ENCODE data around the gene ARHGEF5.
"Not testable (repeated sequence)": the region's sequence is repeated elsewhere in the genome, so short reads cannot be mapped to it uniquely, and the experiment has no call there.

The ARHGEF5 gene

DNA sequence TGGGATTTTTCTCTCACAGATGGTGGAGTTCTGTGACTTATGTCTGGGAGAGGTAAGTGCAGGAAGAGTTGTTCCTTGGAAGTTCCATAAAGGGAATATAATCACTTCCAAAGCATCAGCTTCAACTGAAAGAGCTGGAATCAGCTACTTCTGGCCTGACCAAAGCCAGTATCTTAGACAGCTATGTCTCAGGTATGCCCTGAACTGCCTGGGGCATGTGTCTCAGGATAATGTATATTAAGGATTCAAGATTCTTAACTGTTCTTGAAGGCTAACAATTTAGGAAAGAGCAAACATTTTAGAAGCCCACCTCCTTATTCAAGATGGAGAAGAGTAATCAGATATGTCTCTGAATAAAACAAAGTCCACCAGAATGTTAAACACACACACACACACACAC lies 60.7 kb downstream of the ARHGEF5 start:
- no peak overlapping the region for H3K4me3 ChIP-seq (ENCODE audit: low read depth, low read length)
- no peak for TF ChIP-seq CTCF (IDR thresholded peaks at IDR 0.05; ENCODE audit: borderline replicate concordance, insufficient read depth, low read depth, low read length)

- no peak for TF ChIP-seq CTCF (IDR thresholded peaks at IDR 0.05; ENCODE audit: borderline replicate concordance, insufficient read depth, low read depth, low read length)
- no peak overlapping the region for H3K4me3 ChIP-seq (ENCODE audit: low read depth, low read length)
Measured at GRCh38 chr7:144416341-144416740, 61.1 kb downstream of the ARHGEF5 start.

GRCh38 chr7:144418931-144419330 lies 63.7 kb downstream of the ARHGEF5 start:
- not testable (repeated sequence) for H3K4me3 ChIP-seq (ENCODE audit: low read depth, low read length)

DNA sequence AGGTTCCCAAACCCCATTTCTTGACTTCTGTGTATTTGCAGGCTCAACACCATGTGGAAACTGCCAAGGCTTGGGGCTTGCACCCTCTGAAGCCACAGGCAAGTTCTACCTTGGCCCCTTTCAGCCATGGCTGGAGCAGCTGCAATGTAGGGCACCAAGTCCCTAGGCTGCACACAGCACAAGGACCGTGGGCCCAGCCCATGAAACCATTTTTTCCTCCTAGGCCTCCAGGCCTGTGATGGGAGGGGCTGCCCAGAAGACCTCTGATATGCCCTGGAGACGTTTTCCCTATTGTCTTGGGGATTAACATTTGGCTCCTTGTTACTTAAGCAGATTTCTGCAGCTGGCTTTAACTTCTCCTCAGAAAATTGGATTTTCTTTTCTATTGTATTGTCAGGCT lies 72.3 kb downstream of the ARHGEF5 start:
- H3K4me3 ChIP-seq (ENCODE audit: low read depth, low read length) = not testable (repeated sequence)

- no peak for TF ChIP-seq CTCF (IDR thresholded peaks at IDR 0.05; ENCODE audit: borderline replicate concordance, insufficient read depth, low read depth, low read length)
- no peak overlapping the region for H3K4me3 ChIP-seq (ENCODE audit: low read depth, low read length)
Measured at GRCh38 chr7:144428431-144428830, 73.2 kb downstream of the ARHGEF5 start.
